ENCODE results near the gene HSDL2.

The HSDL2 gene

DNA sequence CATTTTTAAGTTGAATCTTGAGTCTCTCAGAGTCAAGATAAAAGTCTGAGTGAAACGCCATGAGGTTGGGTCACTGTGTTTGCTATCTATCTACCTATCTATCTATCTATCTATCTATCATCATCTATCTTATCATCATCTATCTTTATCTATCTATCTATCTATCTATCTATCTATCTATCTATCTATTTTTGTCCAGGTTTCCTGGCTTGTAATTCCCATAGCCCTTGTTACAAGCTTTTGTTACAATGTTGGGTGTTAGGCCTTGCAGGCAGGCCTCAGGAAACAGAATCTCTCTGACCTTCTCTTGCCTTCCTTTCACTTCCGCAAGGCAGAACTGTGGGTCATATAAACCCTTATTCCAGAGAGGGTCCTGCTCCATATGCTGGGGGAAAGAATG is 94.1 kb downstream of the HSDL2 start:
- in situ Hi-C loops (cut with HindIII; ENCODE audit: low pct_ligation_motif_present, low sequenced_read_pairs): no loop called here
- TF ChIP-seq, protein P1, sequence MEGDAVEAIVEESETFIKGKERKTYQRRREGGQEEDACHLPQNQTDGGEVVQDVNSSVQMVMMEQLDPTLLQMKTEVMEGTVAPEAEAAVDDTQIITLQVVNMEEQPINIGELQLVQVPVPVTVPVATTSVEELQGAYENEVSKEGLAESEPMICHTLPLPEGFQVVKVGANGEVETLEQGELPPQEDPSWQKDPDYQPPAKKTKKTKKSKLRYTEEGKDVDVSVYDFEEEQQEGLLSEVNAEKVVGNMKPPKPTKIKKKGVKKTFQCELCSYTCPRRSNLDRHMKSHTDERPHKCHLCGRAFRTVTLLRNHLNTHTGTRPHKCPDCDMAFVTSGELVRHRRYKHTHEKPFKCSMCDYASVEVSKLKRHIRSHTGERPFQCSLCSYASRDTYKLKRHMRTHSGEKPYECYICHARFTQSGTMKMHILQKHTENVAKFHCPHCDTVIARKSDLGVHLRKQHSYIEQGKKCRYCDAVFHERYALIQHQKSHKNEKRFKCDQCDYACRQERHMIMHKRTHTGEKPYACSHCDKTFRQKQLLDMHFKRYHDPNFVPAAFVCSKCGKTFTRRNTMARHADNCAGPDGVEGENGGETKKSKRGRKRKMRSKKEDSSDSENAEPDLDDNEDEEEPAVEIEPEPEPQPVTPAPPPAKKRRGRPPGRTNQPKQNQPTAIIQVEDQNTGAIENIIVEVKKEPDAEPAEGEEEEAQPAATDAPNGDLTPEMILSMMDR (IDR thresholded peaks at IDR 0.05; ENCODE audit: low read depth, low read length, missing control alignments): no peak

GRCh38 chr9:112475318-112475717 is 95.4 kb downstream of the HSDL2 start:
- Histone ChIP-seq H3K27me3 (replicated peaks) (no peaks in the 10 kb centered on the region), H3K36me3 (replicated peaks) (peaks cover 3% of the 10 kb centered on the region), H3K27ac (no peak overlapping the region), H3K4me3 (ENCODE audit: low read depth, low read length) (no peak overlapping the region)
- no peak for DNase-seq
- in situ Hi-C loops (cut with HindIII; ENCODE audit: low pct_ligation_motif_present, low sequenced_read_pairs): no loop called here
- TF ChIP-seq, protein P1 (IDR thresholded peaks at IDR 0.05; ENCODE audit: low read depth, low read length, missing control alignments): no peak

More for the DNA sequence above, 94.1 kb downstream of the HSDL2 start:
- H3K36me3 ChIP-seq (replicated peaks): peaks cover 3% of the 10 kb centered on the region
- no peak overlapping the region for H3K27ac ChIP-seq
- H3K27me3 ChIP-seq (replicated peaks): no peaks in the 10 kb centered on the region
- H3K4me3 ChIP-seq (ENCODE audit: low read depth, low read length): no peak overlapping the region
- no peak for DNase-seq

DNA sequence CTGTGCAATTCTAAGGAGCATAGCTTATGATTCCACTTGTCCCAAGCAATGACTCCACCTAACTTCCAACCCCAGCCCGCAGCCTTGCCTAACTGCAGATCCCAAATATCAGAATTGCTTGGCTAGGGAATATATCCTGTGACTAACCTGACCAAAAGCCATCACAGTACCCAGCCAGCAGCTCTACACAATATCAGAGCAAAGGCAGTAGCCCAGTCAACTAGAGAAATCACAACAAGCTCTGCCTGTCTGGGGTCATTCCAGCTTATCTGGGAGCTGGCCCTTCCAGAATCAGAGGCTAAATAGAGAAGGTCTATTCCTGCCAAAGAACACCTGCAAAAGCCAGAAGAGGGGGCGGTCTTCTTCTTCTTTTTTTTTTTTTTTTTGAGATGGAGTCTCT is 97.4 kb downstream of the HSDL2 start:
- Histone ChIP-seq H3K27me3 (replicated peaks) (no peaks in the 10 kb centered on the region), H3K36me3 (replicated peaks) (no peaks in the 10 kb centered on the region), H3K27ac (no peak overlapping the region), H3K4me3 (ENCODE audit: low read depth, low read length) (no peak overlapping the region)
- no peak for DNase-seq
- TF ChIP-seq, protein P1 (IDR thresholded peaks at IDR 0.05; ENCODE audit: low read depth, low read length, missing control alignments): no peak
- in situ Hi-C loops (cut with HindIII; ENCODE audit: low pct_ligation_motif_present, low sequenced_read_pairs): no loop called here

DNA sequence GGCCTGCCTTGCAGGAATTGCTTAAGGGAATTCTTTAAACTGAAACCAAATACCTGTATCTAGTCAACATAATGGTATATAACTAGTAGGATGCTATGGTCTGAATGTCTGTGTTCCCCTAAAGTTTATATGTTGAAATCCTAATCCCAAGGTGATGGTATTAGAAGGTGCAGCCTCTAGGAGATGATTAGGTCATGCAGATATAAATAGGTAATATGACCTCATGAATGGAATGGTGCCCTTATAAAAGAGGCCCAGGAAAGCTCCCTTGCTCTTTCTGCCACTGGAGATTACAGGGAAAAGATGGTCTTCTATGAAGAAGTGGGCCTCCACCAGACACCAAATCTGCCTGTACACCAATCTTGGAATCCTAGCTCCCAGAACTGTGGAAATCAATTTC is 99.3 kb downstream of the HSDL2 start:
- no peak for DNase-seq
- TF ChIP-seq, protein P1 (IDR thresholded peaks at IDR 0.05; ENCODE audit: low read depth, low read length, missing control alignments): no peak
- Histone ChIP-seq H3K36me3 (replicated peaks) (no peaks in the 10 kb centered on the region), H3K4me3 (ENCODE audit: low read depth, low read length) (no peak overlapping the region), H3K27ac (no peak overlapping the region), H3K27me3 (replicated peaks) (no peaks in the 10 kb centered on the region)
- in situ Hi-C loops (cut with HindIII; ENCODE audit: low pct_ligation_motif_present, low sequenced_read_pairs): no loop called here

DNA sequence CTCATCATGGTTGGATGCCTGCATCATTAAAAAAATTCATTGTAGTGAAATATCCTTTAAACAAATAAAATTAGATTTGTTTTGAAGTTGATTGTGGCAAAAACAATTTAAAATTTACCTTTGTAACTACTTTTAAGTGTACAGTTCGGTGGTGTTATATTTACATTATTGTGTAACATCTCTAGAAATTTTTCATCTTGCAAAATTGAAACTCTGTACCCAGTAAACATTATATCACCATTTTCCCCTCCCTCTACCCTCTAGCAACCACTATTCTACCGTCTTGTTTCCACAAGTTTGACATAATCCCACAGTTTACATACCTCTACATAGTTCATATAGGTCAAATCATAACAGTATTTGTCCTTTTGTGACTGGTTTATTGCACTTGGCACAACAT is 104.7 kb downstream of the HSDL2 start:
- TF ChIP-seq, protein P1 (IDR thresholded peaks at IDR 0.05; ENCODE audit: low read depth, low read length, missing control alignments): no peak
- Histone ChIP-seq H3K27me3 (replicated peaks) (no peaks in the 10 kb centered on the region), H3K27ac (no peak overlapping the region), H3K4me3 (ENCODE audit: low read depth, low read length) (no peak overlapping the region), H3K36me3 (replicated peaks) (no peaks in the 10 kb centered on the region)
- in situ Hi-C loops (cut with HindIII; ENCODE audit: low pct_ligation_motif_present, low sequenced_read_pairs): no loop called here
- no peak for DNase-seq

GRCh38 chr9:112485574-112485973 is 105.7 kb downstream of the HSDL2 start:
- in situ Hi-C loops (cut with HindIII; ENCODE audit: low pct_ligation_motif_present, low sequenced_read_pairs): no loop called here
- Histone ChIP-seq H3K27ac (no peak overlapping the region), H3K36me3 (replicated peaks) (no peaks in the 10 kb centered on the region), H3K27me3 (replicated peaks) (no peaks in the 10 kb centered on the region), H3K4me3 (ENCODE audit: low read depth, low read length) (no peak overlapping the region)
- DNase-seq: no peak
- TF ChIP-seq, protein P1 (IDR thresholded peaks at IDR 0.05; ENCODE audit: low read depth, low read length, missing control alignments): no peak

Measured in brain microvascular endothelial cell (primary cell).